ENCODE results near the gene SECISBP2.

- TF ChIP-seq POLR2A (IDR thresholded peaks at IDR 0.05) (no peak), CTCF (IDR thresholded peaks at IDR 0.05) (no peak)
Observed at GRCh38 chr9:89317282-89317681, 1.0 kb upstream of the SECISBP2 start.

All from heart left ventricle (tissue), 13 donors.